ENCODE measurements around the gene TMIE.

DNA sequence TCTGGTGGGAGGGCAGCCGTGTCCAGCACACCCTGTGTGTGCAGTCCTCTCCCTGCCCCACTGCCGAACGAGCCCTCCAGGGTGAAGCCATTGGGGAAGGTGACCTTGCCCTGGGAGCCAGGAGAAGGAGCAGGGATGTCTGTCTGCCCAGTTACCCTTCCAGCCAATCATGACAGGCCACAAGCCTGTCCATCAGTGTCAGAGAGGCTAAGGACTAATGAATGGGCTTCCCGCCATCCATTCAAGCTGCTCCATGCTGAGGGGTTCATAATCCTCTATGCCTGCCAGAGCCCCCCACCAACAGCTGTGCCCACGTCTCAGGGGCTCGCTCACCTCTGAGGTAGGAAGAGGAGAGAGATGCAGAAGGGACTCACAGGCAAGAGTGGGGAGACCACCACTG, 22.9 kb upstream of the TMIE start:
- TF ChIP-seq, protein P1, sequence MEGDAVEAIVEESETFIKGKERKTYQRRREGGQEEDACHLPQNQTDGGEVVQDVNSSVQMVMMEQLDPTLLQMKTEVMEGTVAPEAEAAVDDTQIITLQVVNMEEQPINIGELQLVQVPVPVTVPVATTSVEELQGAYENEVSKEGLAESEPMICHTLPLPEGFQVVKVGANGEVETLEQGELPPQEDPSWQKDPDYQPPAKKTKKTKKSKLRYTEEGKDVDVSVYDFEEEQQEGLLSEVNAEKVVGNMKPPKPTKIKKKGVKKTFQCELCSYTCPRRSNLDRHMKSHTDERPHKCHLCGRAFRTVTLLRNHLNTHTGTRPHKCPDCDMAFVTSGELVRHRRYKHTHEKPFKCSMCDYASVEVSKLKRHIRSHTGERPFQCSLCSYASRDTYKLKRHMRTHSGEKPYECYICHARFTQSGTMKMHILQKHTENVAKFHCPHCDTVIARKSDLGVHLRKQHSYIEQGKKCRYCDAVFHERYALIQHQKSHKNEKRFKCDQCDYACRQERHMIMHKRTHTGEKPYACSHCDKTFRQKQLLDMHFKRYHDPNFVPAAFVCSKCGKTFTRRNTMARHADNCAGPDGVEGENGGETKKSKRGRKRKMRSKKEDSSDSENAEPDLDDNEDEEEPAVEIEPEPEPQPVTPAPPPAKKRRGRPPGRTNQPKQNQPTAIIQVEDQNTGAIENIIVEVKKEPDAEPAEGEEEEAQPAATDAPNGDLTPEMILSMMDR (IDR thresholded peaks at IDR 0.05) = no peak
- TF ChIP-seq TCF7L2 (IDR thresholded peaks at IDR 0.05; ENCODE audit: low read depth, low read length) (no peak), POLR2AphosphoS5 (IDR thresholded peaks at IDR 0.05; ENCODE audit: low read depth, low read length) (no peak), REST (IDR thresholded peaks at IDR 0.05; ENCODE audit: insufficient read depth in 1 of 2, low read depth in 2 of 2, low read length in 1 of 2) (no peak), SIN3A (IDR thresholded peaks at IDR 0.05; ENCODE audit: borderline replicate concordance, insufficient read depth, low read depth, low read length) (no peak)
